GM21515 (cell line): ENCODE measurements around the gene HMOX1.
"Not testable (repeated sequence)": the region's sequence is repeated elsewhere in the genome, so short reads cannot be mapped to it uniquely, and the experiment has no call there.

Source experiments
- ATAC-seq: cut with Tn5 transposase; IDR thresholded peaks from one replicate; pipeline ENCODE4 v1.9.1; 2021; ENCODE audit not compliant: unreplicated experiment

HMOX1 gene

DNA sequence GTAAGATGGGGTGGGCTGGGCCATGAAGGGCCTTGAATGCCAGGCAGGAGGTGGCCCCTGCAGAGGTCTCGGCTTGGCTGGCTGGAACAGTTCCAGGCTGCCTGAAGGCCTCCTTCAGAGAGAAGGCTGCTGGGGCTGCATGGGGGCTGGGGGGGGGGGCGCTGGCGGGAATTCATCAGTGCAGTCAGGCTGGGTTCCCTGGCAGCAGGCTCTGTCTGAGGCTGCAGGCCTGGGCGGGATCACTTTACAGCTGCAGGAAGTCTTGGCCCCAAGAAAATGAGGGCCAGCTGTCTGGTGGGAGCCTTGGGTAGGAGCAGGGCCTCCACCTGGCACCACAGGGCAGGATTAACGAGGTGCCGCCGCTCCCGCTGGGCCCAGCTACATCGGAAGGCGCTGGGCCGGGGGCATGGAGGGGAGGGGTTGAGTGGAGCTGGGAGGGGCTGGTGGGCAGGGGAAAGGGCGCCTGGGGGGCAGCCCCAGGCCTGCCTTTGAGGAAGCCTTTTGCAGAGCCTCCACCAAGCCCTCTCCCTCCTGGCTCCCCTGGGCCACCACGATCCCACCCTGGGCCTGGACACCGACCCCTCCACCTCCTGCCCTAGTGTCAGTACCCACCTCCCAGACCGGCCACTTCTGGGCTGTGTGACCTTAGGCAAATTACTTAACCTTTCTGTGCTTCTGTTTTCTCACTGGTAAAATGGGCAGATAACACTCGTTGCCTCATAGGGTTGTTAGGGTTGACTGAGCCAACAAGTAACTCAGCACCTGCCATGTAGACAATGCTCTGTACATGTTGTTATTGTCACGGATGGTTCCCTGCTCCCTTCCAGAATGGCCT, 31.0 kb upstream of the HMOX1 start:
- no peak for ATAC-seq

GRCh38 chr22:35350539-35351503, 30.1 kb upstream of the HMOX1 start:
- peak; percentile 78 for ATAC-seq

GRCh38 chr22:35352214-35353111, 28.4 kb upstream of the HMOX1 start:
- ATAC-seq, result no peak

GRCh38 chr22:35353318-35353717, 27.6 kb upstream of the HMOX1 start:
- no peak for ATAC-seq

DNA sequence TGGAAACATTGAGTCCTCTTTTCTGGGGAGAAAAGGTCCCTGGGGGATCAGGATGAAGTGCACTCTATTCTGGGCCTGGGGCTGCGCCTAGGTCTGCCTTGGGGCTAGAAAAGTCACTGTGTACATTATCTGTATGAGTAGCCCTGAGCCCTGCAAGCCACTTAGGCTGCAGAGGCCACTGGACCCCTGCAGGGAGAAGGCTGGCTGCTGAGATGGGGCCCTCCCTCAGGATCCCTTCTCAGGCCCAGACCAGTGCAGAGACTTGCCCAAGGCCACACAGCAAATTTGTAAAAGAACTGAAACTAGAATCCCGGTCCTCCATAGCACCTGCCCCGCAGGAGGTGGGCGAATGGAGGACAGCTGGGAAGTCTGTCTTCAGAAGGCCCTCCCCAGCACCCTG, 26.8 kb upstream of the HMOX1 start:
- ATAC-seq, result no peak

- ATAC-seq, result no peak
Measured at GRCh38 chr22:35357883-35358621, 22.8 kb upstream of the HMOX1 start.

- no peak for ATAC-seq
Measured at GRCh38 chr22:35359380-35360065, 21.4 kb upstream of the HMOX1 start.

- no peak for ATAC-seq
Measured at GRCh38 chr22:35361001-35361558, 19.8 kb upstream of the HMOX1 start.

- ATAC-seq, result no peak
Measured at GRCh38 chr22:35363566-35364086, 17.3 kb upstream of the HMOX1 start.

DNA sequence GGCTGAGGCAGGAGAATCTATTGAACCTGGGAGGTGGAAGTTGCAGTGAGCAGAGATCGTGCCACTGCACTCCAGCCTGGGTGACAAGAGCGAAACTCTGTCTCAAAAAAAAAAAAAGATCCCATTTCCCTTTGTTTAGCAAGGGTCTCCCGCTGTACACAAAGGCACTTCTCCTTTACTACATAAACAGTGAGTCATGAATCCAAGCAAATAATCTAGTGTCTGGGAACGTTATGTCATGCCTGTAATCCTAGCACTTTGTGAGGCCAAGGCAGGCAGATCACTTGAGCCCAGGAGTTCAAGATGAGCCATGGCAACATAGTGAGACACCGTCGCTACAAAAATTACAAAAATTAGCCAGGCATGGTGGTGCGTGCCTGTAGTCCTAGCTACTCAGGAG, 16.7 kb upstream of the HMOX1 start:
- not testable (repeated sequence) for ATAC-seq

DNA sequence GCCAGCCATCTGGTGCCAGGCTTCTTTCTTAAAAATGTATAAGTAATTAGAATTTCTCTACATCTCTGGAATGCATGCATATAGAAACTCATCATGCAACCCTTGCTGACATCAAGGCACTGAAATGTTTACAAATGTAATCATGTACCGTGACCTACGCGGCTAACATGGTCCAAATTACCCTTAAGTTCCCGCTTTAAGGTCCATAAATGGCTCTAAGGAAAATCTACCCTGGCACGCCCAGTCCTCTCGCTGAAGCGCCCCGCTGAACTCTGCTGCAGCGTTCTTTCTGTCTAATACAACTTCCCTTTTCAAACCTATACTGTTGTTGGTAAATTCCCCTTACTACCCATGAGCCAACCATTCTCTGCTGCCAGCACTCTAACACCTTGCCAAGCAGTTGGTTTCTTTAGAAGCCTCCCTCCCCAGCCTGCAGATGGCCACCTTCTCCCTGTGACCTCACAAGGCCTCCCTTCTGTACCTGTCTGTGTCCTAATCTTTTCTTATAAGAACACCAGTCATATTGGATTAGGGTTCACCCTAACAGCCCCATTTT, 13.5 kb upstream of the HMOX1 start:
- no peak for ATAC-seq

DNA sequence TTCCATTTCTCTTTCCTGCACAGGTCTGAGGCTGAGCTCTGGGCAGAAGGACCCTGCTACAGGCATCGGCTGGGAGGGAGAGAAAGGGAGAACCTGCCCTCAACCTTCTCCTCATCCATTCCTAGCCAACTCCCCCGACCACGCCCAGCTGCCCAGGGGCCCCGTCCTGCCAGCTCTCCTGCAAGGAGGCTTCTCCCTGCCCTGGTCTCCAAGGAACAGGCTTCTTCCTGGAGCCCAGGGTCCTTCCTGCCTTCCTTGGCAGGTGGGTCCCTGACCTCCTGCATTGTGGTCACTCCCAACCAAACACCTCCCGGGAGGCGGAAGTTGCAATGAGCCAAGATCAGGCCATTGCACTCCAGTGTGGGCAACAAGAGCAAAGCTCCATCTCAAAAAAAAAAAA, 12.5 kb upstream of the HMOX1 start:
- ATAC-seq, result no peak

GRCh38 chr22:35369996-35370395, 10.9 kb upstream of the HMOX1 start:
- ATAC-seq, result no peak

DNA sequence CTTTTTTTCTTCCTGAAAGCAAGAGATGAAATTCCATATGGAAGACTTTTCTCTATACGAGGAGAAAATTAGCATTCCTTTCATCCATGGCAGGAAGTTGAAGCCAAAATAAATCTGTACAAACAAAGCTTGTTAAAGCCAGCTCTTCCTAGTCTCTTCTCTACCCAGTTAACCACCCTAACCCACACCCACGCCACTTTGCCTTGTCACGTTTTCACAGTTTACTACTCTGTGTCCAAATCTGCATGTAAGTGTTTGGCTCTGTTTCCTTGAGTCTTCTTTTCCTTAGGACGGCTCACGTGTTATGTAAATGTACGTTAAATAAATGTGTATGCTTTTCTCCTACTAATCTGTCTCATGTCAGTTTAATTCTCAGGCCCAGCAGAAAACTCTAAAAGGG, 7.1 kb upstream of the HMOX1 start:
- no peak for ATAC-seq

GRCh38 chr22:35375031-35375430, 5.9 kb upstream of the HMOX1 start:
- no peak for ATAC-seq

- ATAC-seq, result no peak
Measured at GRCh38 chr22:35375526-35375925, 5.4 kb upstream of the HMOX1 start.

DNA sequence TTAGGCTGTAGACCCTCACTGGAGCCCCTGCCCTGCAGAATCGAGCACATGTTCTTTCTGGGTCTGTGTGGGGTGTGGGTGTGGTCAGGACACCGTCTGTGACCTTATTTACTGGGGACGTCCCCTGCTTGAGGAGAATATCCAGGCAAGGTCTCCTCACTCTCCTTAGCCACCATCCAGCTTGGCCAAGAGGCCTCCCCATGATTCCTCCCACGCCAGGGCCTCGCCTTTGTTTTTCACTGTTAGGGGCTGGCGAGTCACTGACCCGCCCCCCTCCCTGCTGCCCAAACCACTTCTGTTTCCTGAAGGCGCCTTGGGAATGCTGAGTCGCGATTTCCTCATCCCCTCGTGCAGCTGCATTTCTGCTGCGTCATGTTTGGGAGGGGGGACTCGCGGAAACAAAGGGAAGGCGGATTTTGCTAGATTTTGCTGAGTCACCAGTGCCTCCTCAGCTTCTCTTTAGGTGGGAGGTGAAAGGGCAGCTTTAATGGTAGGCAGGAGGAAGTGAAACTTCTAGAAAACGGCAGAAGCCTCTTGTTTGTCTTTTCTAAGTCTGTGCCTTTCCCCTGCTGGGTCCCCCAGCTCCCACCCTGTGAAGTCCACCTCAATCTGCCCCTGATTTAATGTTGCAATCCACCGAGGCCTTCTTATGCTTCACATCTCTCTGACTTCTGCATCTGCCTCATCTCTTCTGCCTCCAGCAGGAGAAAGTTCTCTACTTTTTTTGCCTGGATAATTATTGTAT, 4.0 kb upstream of the HMOX1 start:
- ATAC-seq, result no peak

DNA sequence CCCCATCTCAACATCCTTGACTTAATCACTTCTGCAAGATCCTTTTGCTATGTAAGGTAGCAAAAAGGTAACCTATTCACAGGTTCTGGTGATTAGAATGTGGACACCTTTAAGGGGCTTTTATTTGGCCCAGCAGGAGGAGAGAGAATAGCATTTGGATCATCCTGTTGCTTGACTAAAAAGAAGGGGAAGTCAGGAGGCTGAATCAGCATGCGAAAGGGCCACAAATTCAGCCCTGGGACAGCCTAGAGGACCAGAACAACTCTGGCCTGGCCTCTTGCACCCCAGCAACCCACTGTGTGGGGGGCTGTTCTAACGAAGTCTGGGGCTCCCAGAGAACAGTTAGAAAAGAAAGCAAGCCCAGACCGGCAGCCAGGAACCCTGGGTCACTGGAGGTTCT, 3.2 kb upstream of the HMOX1 start:
- ATAC-seq, result no peak
